IMR-90 (cell line): ENCODE measurements around the gene FBLN7. TPM values are rescaled to one million over a fixed set of nuclear protein-coding genes. Genes with fewer than 3 reads are reported as not detected.

Source experiments
- ATAC-seq: fragments of 200-7000 bp; cut with Tn5 transposase; 2 replicates; pipeline ENCODE4 v1.9.1; 2020; ENCODE audit warnings: low read depth, mild to moderate bottlenecking, moderate library complexity
- BruUV-seq: library from RNA; stranded (reverse); fragments of 400-500 nt; replicated peaks from 2 replicates; lab custom pipeline; 2021; lab: Mats Ljungman, UMichigan
- CTCF ChIA-PET: fragments of 300-600 bp; formaldehyde crosslinking; extraction: SDS; loops from one replicate; lab custom pipeline; 2021; ENCODE audit warnings: antibody characterized with exemption; lab: Yijun Ruan, JAX
- POLR2A ChIA-PET: fragments of 300-600 bp; sonication (Branson Sonifier 250); formaldehyde crosslinking; loops from one replicate; lab custom pipeline; 2022; ENCODE audit warnings: antibody characterized with exemption; ENCODE audit not compliant: unreplicated experiment; lab: Charles Lee
- DNase-seq: peaks from one replicate; pipeline ENCODE4 v3.0.0; 2013
- H2AFZ ChIP-seq: replicated peaks from 2 replicates; pipeline ENCODE3; 2013; ENCODE audit warnings: low read length, mild to moderate bottlenecking; ENCODE audit not compliant: poor library complexity
- H2AK5ac ChIP-seq: 2 replicates; pipeline ENCODE4 v1.6.1; 2013; ENCODE audit warnings: low read depth, low read length, inconsistent platforms
- H2AK9ac ChIP-seq: replicated peaks from 2 replicates; pipeline ENCODE3; 2013; ENCODE audit warnings: mild to moderate bottlenecking, low read depth, low read length, moderate library complexity; ENCODE audit not compliant: poor library complexity
- H2BK120ac ChIP-seq: 2 replicates; pipeline ENCODE4 v1.6.1; 2013; ENCODE audit warnings: low read depth, low read length, inconsistent platforms
- H2BK15ac ChIP-seq: 3 replicates; pipeline ENCODE4 v1.6.1; 2013; ENCODE audit warnings: low read depth, low read length, inconsistent platforms
- H2BK20ac ChIP-seq: 2 replicates; pipeline ENCODE4 v1.6.1; 2013; ENCODE audit warnings: low read depth, mild to moderate bottlenecking, inconsistent platforms, low read length, moderate library complexity
- H2BK5ac ChIP-seq: 2 replicates; pipeline ENCODE4 v1.6.1; 2013; ENCODE audit warnings: mild to moderate bottlenecking, low read depth, low read length, inconsistent platforms; ENCODE audit not compliant: poor library complexity, severe bottlenecking
- H3K14ac ChIP-seq: replicated peaks from 2 replicates; pipeline ENCODE4 v1.6.1; 2013; ENCODE audit warnings: low read depth, low read length, inconsistent platforms
- H3K18ac ChIP-seq: 2 replicates; pipeline ENCODE4 v1.6.1; 2013; ENCODE audit warnings: low read depth, low read length, control low read depth
- H3K23ac ChIP-seq: 2 replicates; pipeline ENCODE4 v1.6.1; 2013; ENCODE audit warnings: low read depth, low read length, inconsistent platforms
- H3K27ac ChIP-seq: 2 replicates; pipeline ENCODE4 v1.5.1; 2013; ENCODE audit warnings: mild to moderate bottlenecking, control low read depth, low read length; ENCODE audit not compliant: insufficient read depth
- H3K27me3 ChIP-seq: 2 replicates; pipeline ENCODE4 v1.6.1; 2013; ENCODE audit warnings: low read length; ENCODE audit not compliant: control insufficient read depth, insufficient read depth
- H3K36me3 ChIP-seq: 2 replicates; pipeline ENCODE4 v1.6.1; 2013; ENCODE audit warnings: low read length, mixed read lengths; ENCODE audit not compliant: control insufficient read depth, insufficient read depth
- H3K4ac ChIP-seq: 2 replicates; pipeline ENCODE4 v1.6.1; 2013; ENCODE audit warnings: low read depth, low read length, inconsistent platforms
- H3K4me1 ChIP-seq: 2 replicates; pipeline ENCODE4 v1.6.1; 2013; ENCODE audit warnings: low read length, mixed read lengths; ENCODE audit not compliant: control insufficient read depth, insufficient read depth
- H3K4me2 ChIP-seq: 2 replicates; pipeline ENCODE4 v1.6.1; 2013; ENCODE audit warnings: low read depth, mild to moderate bottlenecking, control low read depth, low read length, moderate library complexity
- H3K4me3 ChIP-seq: 2 replicates; pipeline ENCODE4 v1.5.1; 2013; ENCODE audit warnings: low read depth, mild to moderate bottlenecking, control low read depth, low read length, moderate library complexity; ENCODE audit not compliant: insufficient read depth
- H3K56ac ChIP-seq: 2 replicates; pipeline ENCODE4 v1.6.1; 2013; ENCODE audit warnings: low read length, inconsistent platforms; ENCODE audit not compliant: insufficient read depth; ENCODE audit errors: extremely low read depth
- H3K79me1 ChIP-seq, 2 experiments: 2 replicates each; pipeline ENCODE4 v1.6.1; 2013; ENCODE audit warnings: low read length in 2 of 2, inconsistent platforms in 1 of 2, low read depth in 1 of 2
- H3K9ac ChIP-seq: 2 replicates; pipeline ENCODE4 v1.6.1; 2013; ENCODE audit warnings: low read depth, low read length, control low read depth
- H3K9me1 ChIP-seq: 2 replicates; pipeline ENCODE4 v1.6.1; 2013; ENCODE audit warnings: low read length, inconsistent platforms; ENCODE audit not compliant: insufficient read depth
- H3K9me3 ChIP-seq: 2 replicates; pipeline ENCODE4 v1.6.1; 2013; ENCODE audit warnings: low read length; ENCODE audit not compliant: control insufficient read depth, insufficient read depth
- H4K20me1 ChIP-seq: 2 replicates; pipeline ENCODE4 v1.6.1; 2013; ENCODE audit warnings: low read length, inconsistent platforms; ENCODE audit not compliant: insufficient read depth
- H4K5ac ChIP-seq: 2 replicates; pipeline ENCODE4 v1.6.1; 2013; ENCODE audit warnings: mild to moderate bottlenecking, low read depth, low read length, control low read depth
- H4K8ac ChIP-seq, 2 experiments: 2 replicates each; pipeline ENCODE4 v1.6.1; 2013; ENCODE audit warnings: low read depth in 2 of 2, low read length in 2 of 2, control low read depth in 1 of 2, inconsistent platforms in 1 of 2
- H4K91ac ChIP-seq: 2 replicates; pipeline ENCODE4 v1.6.1; 2013; ENCODE audit warnings: low read depth, low read length, inconsistent platforms; ENCODE audit not compliant: insufficient read depth
- CHD1 ChIP-seq: IDR thresholded peaks from 2 replicates; pipeline ENCODE4 v1.6.1; 2012; ENCODE audit warnings: low read depth, low read length, improper control_type of control experiment
- MAFK ChIP-seq: IDR thresholded peaks from 2 replicates; pipeline ENCODE4 v1.6.1; 2012; ENCODE audit warnings: low read depth, low read length, improper control_type of control experiment
- NFE2L2 ChIP-seq: fragments of 150-350 bp; IDR thresholded peaks from 2 replicates; pipeline ENCODE4 v1.6.1; 2016; ENCODE audit warnings: low read depth, mild to moderate bottlenecking, low read length
- RAD21 ChIP-seq: IDR thresholded peaks from 2 replicates; pipeline ENCODE4 v1.6.1; 2012; ENCODE audit warnings: low read length, improper control_type of control experiment
- RCOR1 ChIP-seq: IDR thresholded peaks from 2 replicates; pipeline ENCODE4 v1.6.1; 2012; ENCODE audit warnings: mild to moderate bottlenecking, low read length, improper control_type of control experiment; ENCODE audit not compliant: insufficient replicate concordance
- WGBS, 2 experiments: methylation state at CpG; one replicate each; pipeline versions ENCODE4 v1.1.5 to v1.1.7; 2013; ENCODE audit warnings: missing lambda C conversion rate in 2 of 2; ENCODE audit not compliant: insufficient read length in 1 of 2; ENCODE audit errors: extremely low coverage in 2 of 2; 5-methylcytosine and 5-hydroxymethylcytosine counted together
- dilution Hi-C: fragments of 300-500 bp; cut with HindIII; formaldehyde crosslinking; loops from one replicate; pipeline ENCODE4 v1.14.3; 2018; ENCODE audit warnings: low sequenced_read_pairs; ENCODE audit not compliant: unreplicated experiment
- in situ Hi-C: fragments of 300-500 bp; cut with MboI; formaldehyde crosslinking; loops from 3 replicates; pipeline ENCODE4 v1.14.3; 2019; ENCODE audit warnings: low sequenced_read_pairs, inconsistent platforms, mixed read lengths
- intact Hi-C: fragments of 100-400 bp; cut with micrococcal nuclease; formaldehyde crosslinking; loops from 2 replicates; pipeline ENCODE4 v1.10.0; 2022
- polyA plus RNA-seq, 3 experiments: library from polyadenylated mRNA; depleted of rRNA; stranded (reverse); fragments of >200 nt; gene quantifications; 2 replicates each; pipeline ENCODE4 v1.2.3, GENCODE V29; 2012; ENCODE audit warnings: low replicate concordance in 1 of 3
- total RNA-seq: library from RNA; depleted of rRNA; stranded (reverse); fragments of >200 nt; gene quantifications from 2 replicates; pipeline ENCODE4 v1.2.3, GENCODE V29; 2012
- TF ChIP-seq, protein P1 (sequence below): fragments of 150-350 bp; IDR thresholded peaks from 2 replicates; pipeline ENCODE4 v1.6.1; 2016; ENCODE audit warnings: low read depth, mild to moderate bottlenecking, low read length, moderate library complexity, borderline replicate concordance

The FBLN7 gene
- total and polyA plus RNA-seq, 2 of the 4 experiments (the other 2 are of a cell fraction) = 0.18 to 1.2 TPM

DNA sequence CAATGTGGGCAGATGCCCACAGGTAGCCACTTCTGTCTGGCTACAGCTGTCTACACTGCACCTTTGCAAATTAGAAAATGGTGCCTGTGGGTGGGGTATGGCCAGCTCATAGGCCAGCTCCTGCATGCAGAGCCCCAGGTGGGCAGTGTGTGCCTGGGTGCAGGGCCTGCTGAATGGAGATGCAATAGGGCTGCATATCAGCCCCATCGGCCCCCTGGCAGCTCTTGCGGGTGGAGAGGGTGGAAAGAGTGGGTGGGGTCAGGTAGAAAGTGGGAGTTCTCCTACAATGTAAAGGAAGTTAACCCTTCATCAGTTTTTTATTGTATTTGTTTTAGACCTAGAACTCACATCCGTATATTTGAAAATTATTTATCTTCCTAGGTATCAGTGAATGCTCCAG lies 37.1 kb downstream of the FBLN7 start:
- no peak overlapping the region for H3K56ac ChIP-seq
- no peak overlapping the region for H2BK5ac ChIP-seq
- no peak overlapping the region for H2BK15ac ChIP-seq
- no peaks in the 10 kb centered on the region for H3K9me1 ChIP-seq
- H3K27ac ChIP-seq = no peak overlapping the region
- no peak overlapping the region for H2BK20ac ChIP-seq
- H3K14ac ChIP-seq = no peak overlapping the region
- H4K5ac ChIP-seq = no peak overlapping the region
- no peaks in the 10 kb centered on the region for H3K36me3 ChIP-seq
- H3K9me3 ChIP-seq = no peaks in the 10 kb centered on the region
- no peak overlapping the region for H3K4ac ChIP-seq
- TF ChIP-seq MAFK (no peak), CHD1 (no peak), RAD21 (no peak), RCOR1 (no peak), NFE2L2 (no peak)
- TF ChIP-seq, protein P1, sequence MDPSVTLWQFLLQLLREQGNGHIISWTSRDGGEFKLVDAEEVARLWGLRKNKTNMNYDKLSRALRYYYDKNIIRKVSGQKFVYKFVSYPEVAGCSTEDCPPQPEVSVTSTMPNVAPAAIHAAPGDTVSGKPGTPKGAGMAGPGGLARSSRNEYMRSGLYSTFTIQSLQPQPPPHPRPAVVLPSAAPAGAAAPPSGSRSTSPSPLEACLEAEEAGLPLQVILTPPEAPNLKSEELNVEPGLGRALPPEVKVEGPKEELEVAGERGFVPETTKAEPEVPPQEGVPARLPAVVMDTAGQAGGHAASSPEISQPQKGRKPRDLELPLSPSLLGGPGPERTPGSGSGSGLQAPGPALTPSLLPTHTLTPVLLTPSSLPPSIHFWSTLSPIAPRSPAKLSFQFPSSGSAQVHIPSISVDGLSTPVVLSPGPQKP = no peak
- WGBS, 2 experiments = no CpG with 5 or more reads among the region's 3 CpGs
- ATAC-seq (no peak), DNase-seq (no peak)
- no peak overlapping the region for H3K4me2 ChIP-seq
- no peaks in the 10 kb centered on the region for H3K4me1 ChIP-seq
- H4K91ac ChIP-seq = no peak overlapping the region
- POLR2A ChIA-PET = no interaction called here
- no peak overlapping the region for H2AK5ac ChIP-seq
- no peak overlapping the region for H2BK120ac ChIP-seq
- no peak overlapping the region for H2AK9ac ChIP-seq
- no peak overlapping the region for H3K4me3 ChIP-seq
- dilution Hi-C loops (no loop called here), intact Hi-C loops (no loop called here), in situ Hi-C loops (no loop called here)
- H3K79me1 ChIP-seq = no peaks in the 10 kb centered on the region
- H3K9ac ChIP-seq = no peak overlapping the region
- no peak overlapping the region for H3K18ac ChIP-seq
- no peak overlapping the region for H4K8ac ChIP-seq
- no TSS peak for BruUV-seq
- no peaks in the 10 kb centered on the region; the same call in 1 of the 2 replicates for H3K27me3 ChIP-seq
- H3K23ac ChIP-seq = no peak overlapping the region
- no peak overlapping the region for H2AFZ ChIP-seq
- no peaks in the 10 kb centered on the region for H4K20me1 ChIP-seq
- CTCF ChIA-PET = interaction anchor here (0.6 kb wide), 1 partner anchor 365 kb away, joined by 3 read pairs; no protein-coding TSS in a partner anchor
